ENCODE data around the gene COA1.

The COA1 gene

GRCh38 chr7:43756368-43757072 lies 27.2 kb upstream of the COA1 start (continued):
- TF ChIP-seq, protein P1, sequence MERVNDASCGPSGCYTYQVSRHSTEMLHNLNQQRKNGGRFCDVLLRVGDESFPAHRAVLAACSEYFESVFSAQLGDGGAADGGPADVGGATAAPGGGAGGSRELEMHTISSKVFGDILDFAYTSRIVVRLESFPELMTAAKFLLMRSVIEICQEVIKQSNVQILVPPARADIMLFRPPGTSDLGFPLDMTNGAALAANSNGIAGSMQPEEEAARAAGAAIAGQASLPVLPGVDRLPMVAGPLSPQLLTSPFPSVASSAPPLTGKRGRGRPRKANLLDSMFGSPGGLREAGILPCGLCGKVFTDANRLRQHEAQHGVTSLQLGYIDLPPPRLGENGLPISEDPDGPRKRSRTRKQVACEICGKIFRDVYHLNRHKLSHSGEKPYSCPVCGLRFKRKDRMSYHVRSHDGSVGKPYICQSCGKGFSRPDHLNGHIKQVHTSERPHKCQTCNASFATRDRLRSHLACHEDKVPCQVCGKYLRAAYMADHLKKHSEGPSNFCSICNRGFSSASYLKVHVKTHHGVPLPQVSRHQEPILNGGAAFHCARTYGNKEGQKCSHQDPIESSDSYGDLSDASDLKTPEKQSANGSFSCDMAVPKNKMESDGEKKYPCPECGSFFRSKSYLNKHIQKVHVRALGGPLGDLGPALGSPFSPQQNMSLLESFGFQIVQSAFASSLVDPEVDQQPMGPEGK (CRISPR knock-in tag; IDR thresholded peaks at IDR 0.05; ENCODE audit: borderline replicate concordance): no peak
- TF ChIP-seq RARB (CRISPR knock-in tag; IDR thresholded peaks at IDR 0.05): no peak
- TF ChIP-seq, protein P2, sequence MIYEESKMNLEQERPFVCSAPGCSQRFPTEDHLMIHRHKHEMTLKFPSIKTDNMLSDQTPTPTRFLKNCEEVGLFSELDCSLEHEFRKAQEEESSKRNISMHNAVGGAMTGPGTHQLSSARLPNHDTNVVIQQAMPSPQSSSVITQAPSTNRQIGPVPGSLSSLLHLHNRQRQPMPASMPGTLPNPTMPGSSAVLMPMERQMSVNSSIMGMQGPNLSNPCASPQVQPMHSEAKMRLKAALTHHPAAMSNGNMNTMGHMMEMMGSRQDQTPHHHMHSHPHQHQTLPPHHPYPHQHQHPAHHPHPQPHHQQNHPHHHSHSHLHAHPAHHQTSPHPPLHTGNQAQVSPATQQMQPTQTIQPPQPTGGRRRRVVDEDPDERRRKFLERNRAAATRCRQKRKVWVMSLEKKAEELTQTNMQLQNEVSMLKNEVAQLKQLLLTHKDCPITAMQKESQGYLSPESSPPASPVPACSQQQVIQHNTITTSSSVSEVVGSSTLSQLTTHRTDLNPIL (CRISPR knock-in tag; IDR thresholded peaks at IDR 0.05; ENCODE audit: low read depth): no peak

GRCh38 chr7:43754596-43754995 lies 25.3 kb upstream of the COA1 start:
- ATAC-seq: no peak
- TF ChIP-seq TSHZ2 (CRISPR knock-in tag; IDR thresholded peaks at IDR 0.05): no peak
- TF ChIP-seq ZNF8 (CRISPR knock-in tag; IDR thresholded peaks at IDR 0.05): no peak
- no peak for TF ChIP-seq ZFP3 (CRISPR knock-in tag; IDR thresholded peaks at IDR 0.05)
- no peak for TF ChIP-seq BACH2 (CRISPR knock-in tag; IDR thresholded peaks at IDR 0.05; ENCODE audit: borderline replicate concordance)
- no peak for TF ChIP-seq TCF4 (CRISPR knock-in tag; IDR thresholded peaks at IDR 0.05; ENCODE audit: borderline replicate concordance)
- TF ChIP-seq ZFP30 (CRISPR knock-in tag; IDR thresholded peaks at IDR 0.05): no peak
- TF ChIP-seq, protein P3, sequence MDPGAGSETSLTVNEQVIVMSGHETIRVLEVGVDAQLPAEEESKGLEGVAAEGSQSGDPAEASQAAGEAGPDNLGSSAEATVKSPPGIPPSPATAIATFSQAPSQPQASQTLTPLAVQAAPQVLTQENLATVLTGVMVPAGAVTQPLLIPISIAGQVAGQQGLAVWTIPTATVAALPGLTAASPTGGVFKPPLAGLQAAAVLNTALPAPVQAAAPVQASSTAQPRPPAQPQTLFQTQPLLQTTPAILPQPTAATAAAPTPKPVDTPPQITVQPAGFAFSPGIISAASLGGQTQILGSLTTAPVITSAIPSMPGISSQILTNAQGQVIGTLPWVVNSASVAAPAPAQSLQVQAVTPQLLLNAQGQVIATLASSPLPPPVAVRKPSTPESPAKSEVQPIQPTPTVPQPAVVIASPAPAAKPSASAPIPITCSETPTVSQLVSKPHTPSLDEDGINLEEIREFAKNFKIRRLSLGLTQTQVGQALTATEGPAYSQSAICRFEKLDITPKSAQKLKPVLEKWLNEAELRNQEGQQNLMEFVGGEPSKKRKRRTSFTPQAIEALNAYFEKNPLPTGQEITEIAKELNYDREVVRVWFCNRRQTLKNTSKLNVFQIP (CRISPR knock-in tag; IDR thresholded peaks at IDR 0.05; ENCODE audit: borderline replicate concordance, low read depth): no peak
- TF ChIP-seq ZC3H10 (CRISPR knock-in tag; IDR thresholded peaks at IDR 0.05): no peak
- no peak for TF ChIP-seq OSR1 (CRISPR knock-in tag; IDR thresholded peaks at IDR 0.05)
- TF ChIP-seq TOX (CRISPR knock-in tag; IDR thresholded peaks at IDR 0.05; ENCODE audit: borderline replicate concordance): no peak
- TF ChIP-seq, protein P2 (CRISPR knock-in tag; IDR thresholded peaks at IDR 0.05; ENCODE audit: low read depth): no peak
- no peak for TF ChIP-seq ESRRG (CRISPR knock-in tag; IDR thresholded peaks at IDR 0.05)

GRCh38 chr7:43753843-43754242 lies 24.5 kb upstream of the COA1 start:
- ATAC-seq: no peak
- no peak for TF ChIP-seq ZFP30 (CRISPR knock-in tag; IDR thresholded peaks at IDR 0.05)
- TF ChIP-seq TCF4 (CRISPR knock-in tag; IDR thresholded peaks at IDR 0.05; ENCODE audit: borderline replicate concordance): no peak
- no peak for TF ChIP-seq ZC3H10 (CRISPR knock-in tag; IDR thresholded peaks at IDR 0.05)
- TF ChIP-seq, protein P3 (CRISPR knock-in tag; IDR thresholded peaks at IDR 0.05; ENCODE audit: borderline replicate concordance, low read depth): no peak
- TF ChIP-seq SNAI2 (CRISPR knock-in tag; IDR thresholded peaks at IDR 0.05): no peak

DNA sequence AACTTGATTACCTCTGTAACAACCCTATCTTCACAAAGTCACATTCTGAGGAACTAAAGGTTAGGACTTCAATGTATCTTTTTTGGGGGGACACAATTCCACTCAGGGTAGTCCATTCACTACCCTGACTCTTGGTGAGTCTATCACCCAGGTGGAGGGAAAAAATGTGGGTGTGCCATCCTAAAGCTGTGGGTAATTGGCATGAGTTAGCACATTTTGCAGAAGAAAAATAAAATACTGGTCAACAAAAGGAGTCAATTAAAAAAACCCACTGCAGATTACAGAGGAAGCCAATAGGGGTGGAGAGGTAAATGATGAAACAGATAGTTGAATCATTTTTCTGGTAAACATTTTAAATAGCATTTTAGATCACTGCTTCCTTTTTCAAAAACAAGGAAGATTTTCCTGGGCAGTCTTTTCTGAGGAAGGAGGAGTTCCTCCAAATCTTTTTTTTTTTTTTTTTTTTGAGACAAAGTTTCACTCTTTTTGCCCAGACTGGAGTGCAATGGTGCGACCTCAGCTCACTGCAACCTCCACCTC lies 24.0 kb upstream of the COA1 start:
- no peak for ATAC-seq
- TF ChIP-seq CSDC2 (CRISPR knock-in tag; IDR thresholded peaks at IDR 0.05) (no peak), ZNF8 (CRISPR knock-in tag; IDR thresholded peaks at IDR 0.05) (no peak), GLIS3 (CRISPR knock-in tag; IDR thresholded peaks at IDR 0.05) (no peak), ZNF70 (CRISPR knock-in tag; IDR thresholded peaks at IDR 0.05) (no peak), ZC3H10 (CRISPR knock-in tag; IDR thresholded peaks at IDR 0.05) (no peak)
- TF ChIP-seq, protein P3 (CRISPR knock-in tag; IDR thresholded peaks at IDR 0.05; ENCODE audit: borderline replicate concordance, low read depth): no peak

All from SK-N-SH treated with all-trans-retinoic acid at 6 μM for 48 hours (cell line).